ENCODE measurements around the gene FGD5.

DNA sequence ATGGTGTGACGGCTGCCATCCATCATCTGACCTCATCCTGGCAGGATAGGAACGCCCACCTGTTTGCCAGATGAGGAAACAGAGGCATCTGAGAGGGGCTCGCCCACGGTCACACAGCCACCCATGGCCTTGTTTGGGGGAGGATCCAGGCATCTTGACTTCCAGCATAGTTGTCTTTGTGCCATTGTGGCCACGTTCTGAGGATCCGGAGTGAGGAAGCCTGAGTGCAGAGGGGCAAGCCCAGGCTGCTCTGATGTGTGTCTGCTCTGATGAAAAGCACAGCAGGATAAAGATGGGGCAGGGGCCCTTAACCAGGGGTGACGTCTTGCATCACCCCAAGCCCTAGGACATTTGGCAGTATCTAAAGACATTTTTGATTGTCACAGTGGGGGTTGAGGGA lies 58.7 kb downstream of the FGD5 start:
- TF ChIP-seq, protein P1, sequence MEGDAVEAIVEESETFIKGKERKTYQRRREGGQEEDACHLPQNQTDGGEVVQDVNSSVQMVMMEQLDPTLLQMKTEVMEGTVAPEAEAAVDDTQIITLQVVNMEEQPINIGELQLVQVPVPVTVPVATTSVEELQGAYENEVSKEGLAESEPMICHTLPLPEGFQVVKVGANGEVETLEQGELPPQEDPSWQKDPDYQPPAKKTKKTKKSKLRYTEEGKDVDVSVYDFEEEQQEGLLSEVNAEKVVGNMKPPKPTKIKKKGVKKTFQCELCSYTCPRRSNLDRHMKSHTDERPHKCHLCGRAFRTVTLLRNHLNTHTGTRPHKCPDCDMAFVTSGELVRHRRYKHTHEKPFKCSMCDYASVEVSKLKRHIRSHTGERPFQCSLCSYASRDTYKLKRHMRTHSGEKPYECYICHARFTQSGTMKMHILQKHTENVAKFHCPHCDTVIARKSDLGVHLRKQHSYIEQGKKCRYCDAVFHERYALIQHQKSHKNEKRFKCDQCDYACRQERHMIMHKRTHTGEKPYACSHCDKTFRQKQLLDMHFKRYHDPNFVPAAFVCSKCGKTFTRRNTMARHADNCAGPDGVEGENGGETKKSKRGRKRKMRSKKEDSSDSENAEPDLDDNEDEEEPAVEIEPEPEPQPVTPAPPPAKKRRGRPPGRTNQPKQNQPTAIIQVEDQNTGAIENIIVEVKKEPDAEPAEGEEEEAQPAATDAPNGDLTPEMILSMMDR (IDR thresholded peaks at IDR 0.05): no peak
- TF ChIP-seq POLR2A (IDR thresholded peaks at IDR 0.05) (no peak), POLR2AphosphoS5 (IDR thresholded peaks at IDR 0.05) (no peak)
